ENCODE data around the gene MAEL. TPM values are rescaled to one million over a fixed set of nuclear protein-coding genes. Genes with fewer than 3 reads are reported as not detected.

The MAEL gene
- total and polyA plus RNA-seq, 12 donors = 0.75 to 8.5 (median 3.5) TPM

- WGBS, 2 donors = 95 to 99% methylated on average over 1 of the region's 1 CpG
- Histone ChIP-seq H3K27ac (no peak overlapping the region), H3K9me3 (no peaks in the 10 kb centered on the region), H3K4me3 (no peak overlapping the region), H3K27me3 (peaks cover 0 to 7% (median 0%) of the 10 kb centered on the region in 7 donors), H3K36me3 (no peaks in the 10 kb centered on the region), H3K4me1 (peaks cover 0 to 15% (median 0%) of the 10 kb centered on the region in 9 donors)
- ATAC-seq (no peak), DNase-seq (no peak)
- TF ChIP-seq CTCF (IDR thresholded peaks at IDR 0.05) = no peak
- intact Hi-C loops (cut with DNase I) = no loop called here
Observed at GRCh38 chr1:166960858-166961474, 28.1 kb upstream of the MAEL start.

DNA sequence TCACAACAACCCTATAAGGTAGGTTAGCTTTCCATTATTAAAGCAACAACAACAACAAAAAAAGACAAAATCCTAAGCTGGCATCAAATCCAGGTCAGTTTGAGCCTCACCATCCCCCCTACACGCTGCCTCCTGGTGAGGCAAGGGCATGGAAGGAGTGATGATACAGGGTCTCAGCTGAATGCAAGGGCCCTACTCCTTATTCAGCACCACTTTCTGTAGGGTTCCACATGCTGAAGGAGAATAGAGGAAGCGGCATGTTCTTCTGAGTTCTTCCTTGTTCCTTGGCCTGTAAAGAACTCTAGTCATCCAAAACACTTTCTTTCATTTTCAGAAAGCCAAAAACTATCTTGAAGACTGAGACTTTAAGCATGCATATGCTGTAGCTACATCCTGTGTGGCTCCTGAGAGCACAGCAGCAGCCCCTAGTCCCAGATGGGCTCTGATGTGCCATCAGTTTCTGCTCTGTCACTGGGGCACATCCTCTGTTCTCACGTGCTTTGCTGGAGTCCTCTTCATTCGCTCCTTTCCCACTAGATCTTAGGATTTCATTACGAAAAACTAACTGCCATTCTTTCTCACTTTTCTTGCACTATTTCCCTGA lies 19.9 kb upstream of the MAEL start:
- peaks cover 0 to 6% (median under 1%) of the 10 kb centered on the region in 9 donors for H3K4me1 ChIP-seq
- H3K36me3 ChIP-seq = no peaks in the 10 kb centered on the region
- TF ChIP-seq CTCF (IDR thresholded peaks at IDR 0.05) = no peak
- no peak for ATAC-seq
- H3K27ac ChIP-seq = no peak overlapping the region
- no peaks in the 10 kb centered on the region for H3K9me3 ChIP-seq
- DNase-seq = no peak
- 82 to 96% methylated on average over 5 of the region's 5 CpGs for WGBS, 2 donors
- no peak overlapping the region for H3K4me3 ChIP-seq
- H3K27me3 ChIP-seq = peaks cover 0 to 52% (median 36%) of the 10 kb centered on the region in 7 donors
- intact Hi-C loops (cut with DNase I) = no loop called here

DNA sequence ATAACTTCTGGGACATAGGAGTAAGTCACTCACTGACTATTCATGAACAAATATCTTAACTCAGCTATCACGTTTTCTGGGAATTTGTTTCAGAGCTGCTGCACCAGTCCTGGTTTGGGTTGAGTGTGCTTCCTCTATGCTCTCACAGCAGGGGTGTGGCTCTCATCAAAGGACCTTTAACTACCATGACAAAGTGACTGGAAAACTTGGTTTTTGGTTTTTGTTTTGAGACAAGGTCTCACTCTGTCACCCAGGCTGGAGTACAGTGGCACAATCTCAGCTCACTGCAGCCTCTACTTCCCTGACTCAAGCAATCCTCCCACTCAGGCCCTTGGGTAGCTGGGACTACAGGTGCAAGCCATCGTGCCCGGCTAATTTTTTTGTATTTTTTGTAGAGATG lies 17.8 kb upstream of the MAEL start:
- Histone ChIP-seq H3K36me3 (no peaks in the 10 kb centered on the region), H3K9me3 (no peaks in the 10 kb centered on the region), H3K27me3 (peaks cover 0 to 59% (median 44%) of the 10 kb centered on the region in 7 donors), H3K4me1 (peaks cover 0 to 17% (median 9%) of the 10 kb centered on the region in 9 donors), H3K27ac (no peak overlapping the region), H3K4me3 (no peak overlapping the region)
- TF ChIP-seq CTCF (IDR thresholded peaks at IDR 0.05) = no peak
- 80 to 81% methylated on average over 3 of the region's 3 CpGs for WGBS, 2 donors
- intact Hi-C loops (cut with DNase I) = loop anchor here in 3 of 10 donors (5.0 to 10.0 kb wide), 3 partner anchors 49 to 84 kb away; no protein-coding TSS in a partner anchor
- DNase-seq = no peak
- no peak for ATAC-seq

- intact Hi-C loops (cut with DNase I) = loop anchor here in 3 of 10 donors (5.0 to 10.0 kb wide), 3 partner anchors 50 to 83 kb away; no protein-coding TSS in a partner anchor
- Histone ChIP-seq H3K9me3 (no peaks in the 10 kb centered on the region), H3K4me3 (no peak overlapping the region), H3K27me3 (peaks cover 0 to 69% (median 41%) of the 10 kb centered on the region in 7 donors), H3K27ac (no peak overlapping the region), H3K36me3 (no peaks in the 10 kb centered on the region), H3K4me1 (peaks cover 0 to 19% (median 9%) of the 10 kb centered on the region in 9 donors)
- ATAC-seq = no peak
- no peak for TF ChIP-seq CTCF (IDR thresholded peaks at IDR 0.05)
- DNase-seq = no peak
- 37 to 44% methylated on average over 3 of the region's 3 CpGs for WGBS, 2 donors
Observed at GRCh38 chr1:166972193-166972592, 16.9 kb upstream of the MAEL start.

Data from heart right ventricle (tissue), 16 donors.